GM12874 (cell line): Measurements from ENCODE around the gene AMER2.

Experiments used
- CTCF ChIP-seq: IDR thresholded peaks from 2 replicates; pipeline ENCODE4 v1.5.1; 2011; ENCODE audit warnings: low read depth, mild to moderate bottlenecking, control low read depth, low read length, moderate library complexity; ENCODE audit not compliant: insufficient read depth

AMER2 gene

GRCh38 chr13:25112695-25113255 lies 59.3 kb downstream of the AMER2 start:
- TF ChIP-seq CTCF, result no peak
